ENCODE data around the gene FMO3.

FMO3 gene

DNA sequence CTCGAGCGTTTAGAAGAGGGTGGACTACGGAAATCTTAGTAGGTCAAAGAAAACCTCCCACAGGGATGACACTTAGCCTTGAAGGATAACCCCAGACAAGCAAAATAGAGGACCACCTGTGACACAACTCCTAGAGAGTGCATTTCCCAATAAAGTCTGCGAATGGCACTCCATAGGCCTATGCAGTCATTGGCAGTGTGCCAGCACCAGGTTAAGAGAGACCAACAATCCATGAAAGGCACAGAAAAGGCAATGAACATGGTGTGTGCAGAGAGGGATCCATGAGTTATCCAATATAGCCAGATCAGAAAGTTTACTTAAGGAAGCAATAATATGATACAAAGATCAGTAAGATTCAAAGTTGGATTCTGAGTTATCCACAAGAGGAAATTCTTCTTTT is 49.2 kb downstream of the FMO3 start:
- no peaks in the 10 kb centered on the region for H3K9me3 ChIP-seq (ENCODE audit: severe bottlenecking)
- no peak overlapping the region for H3K27ac ChIP-seq
- H3K4me3 ChIP-seq (ENCODE audit: low read depth, low read length) = no peak overlapping the region
- DNase-seq = no peak
- no peaks in the 10 kb centered on the region for H3K27me3 ChIP-seq (ENCODE audit: insufficient read depth, low read depth, severe bottlenecking)
- TF ChIP-seq, protein P1, sequence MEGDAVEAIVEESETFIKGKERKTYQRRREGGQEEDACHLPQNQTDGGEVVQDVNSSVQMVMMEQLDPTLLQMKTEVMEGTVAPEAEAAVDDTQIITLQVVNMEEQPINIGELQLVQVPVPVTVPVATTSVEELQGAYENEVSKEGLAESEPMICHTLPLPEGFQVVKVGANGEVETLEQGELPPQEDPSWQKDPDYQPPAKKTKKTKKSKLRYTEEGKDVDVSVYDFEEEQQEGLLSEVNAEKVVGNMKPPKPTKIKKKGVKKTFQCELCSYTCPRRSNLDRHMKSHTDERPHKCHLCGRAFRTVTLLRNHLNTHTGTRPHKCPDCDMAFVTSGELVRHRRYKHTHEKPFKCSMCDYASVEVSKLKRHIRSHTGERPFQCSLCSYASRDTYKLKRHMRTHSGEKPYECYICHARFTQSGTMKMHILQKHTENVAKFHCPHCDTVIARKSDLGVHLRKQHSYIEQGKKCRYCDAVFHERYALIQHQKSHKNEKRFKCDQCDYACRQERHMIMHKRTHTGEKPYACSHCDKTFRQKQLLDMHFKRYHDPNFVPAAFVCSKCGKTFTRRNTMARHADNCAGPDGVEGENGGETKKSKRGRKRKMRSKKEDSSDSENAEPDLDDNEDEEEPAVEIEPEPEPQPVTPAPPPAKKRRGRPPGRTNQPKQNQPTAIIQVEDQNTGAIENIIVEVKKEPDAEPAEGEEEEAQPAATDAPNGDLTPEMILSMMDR (IDR thresholded peaks at IDR 0.05; ENCODE audit: low read depth, low read length) = no peak
- H3K36me3 ChIP-seq = no peaks in the 10 kb centered on the region

DNA sequence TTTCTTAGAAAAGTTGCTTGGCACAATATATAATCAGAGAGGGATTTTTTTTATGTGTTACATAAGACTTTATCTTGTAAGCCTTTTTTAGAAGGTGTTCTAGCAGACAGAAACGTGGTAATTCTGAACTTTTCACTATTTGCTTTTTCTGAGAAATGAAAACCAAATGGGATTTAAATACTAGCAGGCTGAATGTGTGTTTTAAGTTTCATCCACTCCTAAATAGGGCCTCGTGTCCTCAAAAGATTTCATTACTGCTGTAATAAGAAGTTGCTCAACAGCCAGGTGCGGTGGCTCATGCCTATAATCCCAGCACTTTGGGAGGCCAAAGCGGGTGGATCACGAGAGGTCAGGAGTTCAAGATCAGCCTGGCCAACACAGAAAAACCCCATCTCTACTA is 49.7 kb downstream of the FMO3 start:
- H3K27ac ChIP-seq = no peak overlapping the region
- H3K27me3 ChIP-seq (ENCODE audit: insufficient read depth, low read depth, severe bottlenecking) = no peaks in the 10 kb centered on the region
- no peaks in the 10 kb centered on the region for H3K36me3 ChIP-seq
- no peaks in the 10 kb centered on the region for H3K9me3 ChIP-seq (ENCODE audit: severe bottlenecking)
- TF ChIP-seq, protein P1 (IDR thresholded peaks at IDR 0.05; ENCODE audit: low read depth, low read length) = no peak
- peak; percentile 9 for DNase-seq
- H3K4me3 ChIP-seq (ENCODE audit: low read depth, low read length) = no peak overlapping the region

DNA sequence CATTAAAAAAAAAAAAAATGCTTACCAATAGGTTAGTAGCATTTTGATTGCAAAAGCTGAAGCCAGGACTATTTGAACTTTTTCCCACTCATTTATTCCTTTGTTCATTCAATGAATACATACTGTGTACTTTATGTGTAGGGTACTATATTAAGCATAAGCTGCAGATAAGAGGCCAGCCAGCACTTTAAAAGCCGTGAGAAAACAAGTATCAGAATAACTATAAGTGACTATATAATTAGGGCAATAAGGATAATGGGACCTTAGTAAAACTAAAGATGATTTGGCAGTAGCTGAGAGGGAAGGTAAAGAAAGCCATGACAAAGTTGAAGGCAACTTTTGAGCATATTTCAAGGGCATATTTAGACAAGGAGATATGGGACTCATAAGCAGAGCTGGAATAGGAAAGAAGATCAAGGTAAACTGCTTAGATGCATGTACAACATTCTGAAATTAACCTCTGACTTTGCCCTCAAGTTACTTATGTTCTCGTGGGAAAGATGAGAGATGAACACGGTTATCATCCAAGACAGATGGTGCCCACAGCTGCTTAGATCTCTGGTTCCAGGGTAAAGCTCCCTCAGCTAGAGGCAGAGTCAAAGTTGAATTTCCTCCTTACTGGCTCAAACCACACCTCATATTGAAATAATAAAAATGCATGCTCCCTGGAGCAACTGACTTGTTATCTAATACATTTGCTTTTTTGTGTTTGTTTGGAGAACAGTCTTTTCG is 50.4 kb downstream of the FMO3 start:
- H3K27ac ChIP-seq = 0 out of 2 replicates have a peak overlapping the region, but pooled peaks have one; percentile 12
- no peaks in the 10 kb centered on the region for H3K36me3 ChIP-seq
- TF ChIP-seq, protein P1 (IDR thresholded peaks at IDR 0.05; ENCODE audit: low read depth, low read length) = no peak
- H3K9me3 ChIP-seq (ENCODE audit: severe bottlenecking) = no peaks in the 10 kb centered on the region
- DNase-seq = peak; percentile 10
- no peaks in the 10 kb centered on the region for H3K27me3 ChIP-seq (ENCODE audit: insufficient read depth, low read depth, severe bottlenecking)
- H3K4me3 ChIP-seq (ENCODE audit: low read depth, low read length) = no peak overlapping the region

DNA sequence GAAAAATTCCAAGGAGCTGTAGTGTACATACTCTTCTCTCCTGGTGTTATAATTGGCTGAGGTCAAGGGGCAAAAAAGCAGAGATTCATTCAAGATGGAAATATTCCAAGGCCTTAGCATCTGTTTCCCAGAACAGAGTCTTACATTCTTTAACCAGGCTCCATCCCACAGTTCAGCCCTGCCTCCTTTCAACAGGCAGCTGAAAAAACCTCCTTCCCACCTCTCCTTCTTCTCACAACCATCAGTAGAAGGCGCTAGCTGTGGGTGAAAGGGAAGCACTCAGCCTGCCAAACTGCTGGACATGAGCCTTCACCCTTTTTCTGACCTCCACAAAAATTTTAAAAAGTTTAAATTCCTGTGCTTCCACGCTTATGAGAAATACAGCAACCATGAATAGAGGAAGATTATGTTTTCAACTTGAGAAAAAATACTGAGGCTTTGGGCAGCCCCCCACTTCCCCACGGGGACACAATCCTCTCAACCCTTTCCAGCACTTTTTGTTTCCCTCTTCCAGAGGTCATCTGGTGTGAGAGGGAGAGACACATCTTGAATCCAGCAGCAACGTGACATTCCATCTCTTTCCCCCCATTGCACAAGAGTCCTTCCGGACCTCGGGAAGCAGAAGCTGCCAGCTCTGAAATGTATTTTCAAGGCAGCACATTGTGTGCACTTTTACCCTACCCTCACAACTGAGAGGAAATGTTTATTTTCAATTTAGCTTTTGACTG is 51.1 kb downstream of the FMO3 start:
- TF ChIP-seq, protein P1 (IDR thresholded peaks at IDR 0.05; ENCODE audit: low read depth, low read length) = no peak
- no peaks in the 10 kb centered on the region for H3K36me3 ChIP-seq
- no peak for DNase-seq
- H3K27ac ChIP-seq = peak overlapping the region; percentile 12; the same call in 1 of the 2 replicates
- H3K4me3 ChIP-seq (ENCODE audit: low read depth, low read length) = no peak overlapping the region
- no peaks in the 10 kb centered on the region for H3K27me3 ChIP-seq (ENCODE audit: insufficient read depth, low read depth, severe bottlenecking)
- H3K9me3 ChIP-seq (ENCODE audit: severe bottlenecking) = no peaks in the 10 kb centered on the region

DNA sequence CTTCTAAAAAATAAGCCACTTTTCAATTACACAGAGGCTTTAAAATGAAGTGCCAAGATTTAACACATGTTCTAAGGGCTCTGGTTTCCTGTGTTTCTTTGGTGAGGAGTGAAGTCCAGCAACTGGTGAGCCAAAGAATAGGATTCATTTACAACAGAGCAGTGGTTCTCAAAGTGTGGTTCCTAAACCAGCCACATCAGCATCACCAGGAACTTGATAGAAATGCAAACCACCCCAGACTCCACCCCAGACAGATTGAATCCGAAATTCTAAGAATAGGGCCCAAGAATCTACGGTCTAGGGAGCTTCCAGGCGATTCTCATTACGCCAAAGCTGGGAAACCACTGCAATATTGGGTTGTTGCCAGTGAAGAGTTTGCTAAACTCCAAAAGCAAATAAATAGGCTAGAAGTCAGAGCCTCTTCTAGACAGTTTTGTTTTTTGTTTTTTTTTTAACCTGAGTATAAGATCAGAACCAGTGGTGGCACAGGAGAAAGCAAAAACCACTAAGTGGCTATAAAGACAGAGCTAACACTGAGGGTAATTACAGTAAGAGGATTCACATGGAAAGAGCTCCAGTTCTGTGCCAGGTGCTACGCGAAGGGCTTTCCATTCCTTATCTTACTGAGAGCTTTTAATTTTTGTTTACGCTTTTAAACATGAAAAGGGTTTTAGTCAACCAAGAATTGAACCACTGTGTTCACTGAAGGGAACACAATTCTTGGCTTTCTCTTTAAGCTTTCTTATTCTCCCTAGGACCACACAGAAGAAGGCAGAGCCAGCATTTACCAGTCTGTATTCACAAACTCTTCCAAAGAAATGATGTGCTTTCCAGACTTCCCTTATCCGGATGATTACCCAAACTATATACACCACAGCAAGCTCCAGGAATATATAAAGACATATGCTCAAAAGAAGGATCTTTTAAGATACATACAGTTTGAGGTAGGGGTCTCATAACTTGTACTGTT is 52.0 kb downstream of the FMO3 start:
- Histone ChIP-seq H3K9me3 (ENCODE audit: severe bottlenecking) (no peaks in the 10 kb centered on the region), H3K27me3 (ENCODE audit: insufficient read depth, low read depth, severe bottlenecking) (no peaks in the 10 kb centered on the region), H3K36me3 (no peaks in the 10 kb centered on the region), H3K27ac (peak overlapping the region; percentile 45), H3K4me3 (ENCODE audit: low read depth, low read length) (no peak overlapping the region)
- TF ChIP-seq, protein P1 (IDR thresholded peaks at IDR 0.05; ENCODE audit: low read depth, low read length) = no peak
- DNase-seq = peak; percentile 11
